OCI-LY7 (cell line): ENCODE data around the gene ADIPOQ. TPM values are rescaled to one million over a fixed set of nuclear protein-coding genes. Genes with fewer than 3 reads are reported as not detected.

Experiments
- BruUV-seq: library from RNA; stranded (reverse); fragments of 400-500 nt; replicated peaks from 2 replicates; lab custom pipeline; 2021; lab: Mats Ljungman, UMichigan
- CTCF ChIA-PET: fragments of 300-600 bp; sonication (Branson Sonifier 250); formaldehyde crosslinking; loops from one replicate; lab custom pipeline; 2022; ENCODE audit warnings: antibody characterized with exemption; ENCODE audit not compliant: unreplicated experiment; lab: Charles Lee
- POLR2A ChIA-PET: fragments of 300-600 bp; sonication (Branson Sonifier 250); formaldehyde crosslinking; loops from one replicate; lab custom pipeline; 2022; ENCODE audit warnings: antibody characterized with exemption; lab: Charles Lee
- DNase-seq: peaks from one replicate; pipeline ENCODE4 v3.0.0-alpha.2; 2015; ENCODE audit warnings: low spot score
- H2AFZ ChIP-seq: fragments of 200-600 bp; sonication (generic), shearing (Covaris generic); 2 replicates; pipeline ENCODE4 v1.6.1; 2014; ENCODE audit warnings: mild to moderate bottlenecking, antibody characterized with exemption, low read length, moderate library complexity
- H3K27ac ChIP-seq: fragments of 200-600 bp; sonication (generic); 2 replicates; pipeline ENCODE4 v1.5.1; 2014; ENCODE audit warnings: mixed run types, low read depth, mild to moderate bottlenecking, moderate library complexity, low read length, inconsistent platforms; ENCODE audit not compliant: poor library complexity, severe bottlenecking
- H3K36me3 ChIP-seq: fragments of 200-600 bp; sonication (generic); 2 replicates; pipeline ENCODE4 v1.6.1; 2014; ENCODE audit warnings: mild to moderate bottlenecking, antibody characterized with exemption, low read length, moderate library complexity, mixed read lengths; ENCODE audit not compliant: insufficient read depth
- H3K4me1 ChIP-seq: fragments of 200-600 bp; sonication (generic); 2 replicates; pipeline ENCODE4 v1.5.1; 2014; ENCODE audit warnings: mild to moderate bottlenecking, low read length; ENCODE audit not compliant: insufficient read depth, poor library complexity, severe bottlenecking
- H3K4me2 ChIP-seq: fragments of 200-600 bp; sonication (generic); 2 replicates; pipeline ENCODE4 v1.6.1; 2014; ENCODE audit warnings: mild to moderate bottlenecking, low read length
- H3K4me3 ChIP-seq: fragments of 200-600 bp; sonication (generic); 2 replicates; pipeline ENCODE4 v1.5.1; 2014; ENCODE audit warnings: mild to moderate bottlenecking, low read depth, low read length; ENCODE audit not compliant: poor library complexity, severe bottlenecking
- H3K79me2 ChIP-seq: fragments of 200-600 bp; sonication (generic); 2 replicates; pipeline ENCODE4 v1.6.1; 2016; ENCODE audit warnings: low read depth, mild to moderate bottlenecking, low read length, moderate library complexity, mixed read lengths; ENCODE audit not compliant: insufficient read depth
- H3K9me2 ChIP-seq: fragments of 200-600 bp; sonication (generic); 2 replicates; pipeline ENCODE4 v1.6.1; 2016; ENCODE audit warnings: mild to moderate bottlenecking, low read length, mixed read lengths; ENCODE audit not compliant: insufficient read depth
- H3K9me3 ChIP-seq: fragments of 200-600 bp; sonication (generic); 2 replicates; pipeline ENCODE4 v1.6.1; 2014; ENCODE audit warnings: mild to moderate bottlenecking, mixed run types, low read length, mixed read lengths
- H4K20me1 ChIP-seq: fragments of 200-600 bp; sonication (generic); 2 replicates; pipeline ENCODE4 v1.6.1; 2014; ENCODE audit warnings: mild to moderate bottlenecking, antibody characterized with exemption, low read length, moderate library complexity, mixed read lengths; ENCODE audit not compliant: insufficient read depth
- CTCF ChIP-seq: fragments of 200-600 bp; sonication (generic); conservative IDR thresholded peaks from 2 replicates; pipeline ENCODE4 v1.5.1; 2014; ENCODE audit warnings: mild to moderate bottlenecking, antibody characterized with exemption, low read length, moderate library complexity, mixed read lengths
- EZH2phosphoT487 ChIP-seq: fragments of 200-600 bp; sonication (generic); IDR thresholded peaks from 2 replicates; pipeline ENCODE4 v1.6.1; 2018; ENCODE audit warnings: low read depth, borderline replicate concordance, mild to moderate bottlenecking, mixed run types, antibody characterized with exemption, low read length, moderate library complexity, mixed read lengths
- intact Hi-C: fragments of 100-400 bp; cut with micrococcal nuclease; formaldehyde crosslinking; loops from one replicate; pipeline ENCODE4 v1.10.0; 2022; ENCODE audit not compliant: unreplicated experiment
- total RNA-seq, 2 experiments: library from RNA; depleted of rRNA in 1 of 2; stranded (reverse); fragments of >200 nt in 1 of 2; shearing (Covaris generic) in 1 of 2; gene quantifications; 2 replicates each; pipeline ENCODE4 v1.2.3, GENCODE V29; 2014 to 2022

ADIPOQ gene
- total RNA-seq, 2 experiments from 2014 or later: not detected

DNA sequence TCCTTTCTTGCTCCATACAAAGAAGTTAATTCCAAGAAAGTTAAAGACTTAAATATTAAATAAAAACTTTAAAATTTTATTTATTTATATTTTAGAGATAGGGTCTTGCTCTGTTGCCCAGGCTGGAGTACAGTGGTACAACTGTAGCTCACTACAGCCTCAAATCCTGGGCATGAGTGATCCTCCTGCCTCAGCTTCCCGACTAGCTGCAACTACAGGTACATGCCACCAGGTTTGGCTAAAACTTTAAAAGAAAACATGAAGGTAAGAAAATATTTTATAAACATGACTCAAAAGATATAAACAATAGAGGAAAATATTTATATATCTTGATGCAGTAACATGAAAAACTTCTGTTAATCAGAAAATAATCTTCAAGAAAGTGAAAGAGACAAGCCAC is 33.2 kb downstream of the ADIPOQ start:
- Histone ChIP-seq H3K4me1 (peaks cover 5% of the 10 kb centered on the region), H3K79me2 (no peaks in the 10 kb centered on the region), H4K20me1 (no peaks in the 10 kb centered on the region), H3K9me2 (no peaks in the 10 kb centered on the region), H2AFZ (no peak overlapping the region), H3K27ac (no peak overlapping the region), H3K4me2 (no peak overlapping the region), H3K36me3 (no peaks in the 10 kb centered on the region), H3K4me3 (no peak overlapping the region), H3K9me3 (peaks cover 8% of the 10 kb centered on the region; the same call in 1 of the 2 replicates)
- DNase-seq: no peak
- no peak for TF ChIP-seq EZH2phosphoT487
- TF ChIP-seq CTCF: no peak
- intact Hi-C loops: no loop called here
- POLR2A ChIA-PET: interaction anchor here (0.6 kb wide), 1 partner anchor 45 kb away, joined by 3 read pairs; no protein-coding TSS in a partner anchor
- BruUV-seq: no TSS peak
- CTCF ChIA-PET: no interaction called here

DNA sequence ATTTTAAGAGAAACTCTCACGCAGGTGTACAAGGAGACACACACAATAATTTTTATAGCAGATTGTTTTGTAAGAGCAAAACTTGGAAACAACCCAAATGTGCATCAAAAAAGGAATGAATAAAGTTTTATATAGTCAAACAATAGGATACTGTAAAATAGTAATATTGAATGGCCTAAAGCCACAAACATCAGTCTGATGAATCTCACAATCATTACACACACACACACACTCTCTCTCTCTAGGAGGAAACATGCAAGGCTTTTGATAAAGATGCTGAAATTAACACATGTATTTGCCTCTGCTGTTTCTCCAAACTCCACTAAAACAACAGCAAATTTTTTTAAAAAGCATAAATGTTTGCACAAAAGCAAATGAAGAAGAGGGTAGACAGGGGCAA is 37.3 kb downstream of the ADIPOQ start:
- no peaks in the 10 kb centered on the region for H3K36me3 ChIP-seq
- no TSS peak for BruUV-seq
- no peak overlapping the region for H3K4me2 ChIP-seq
- DNase-seq: no peak
- H4K20me1 ChIP-seq: no peaks in the 10 kb centered on the region
- H3K79me2 ChIP-seq: no peaks in the 10 kb centered on the region
- CTCF ChIA-PET: no interaction called here
- H3K9me3 ChIP-seq: peaks cover 8% of the 10 kb centered on the region; the same call in 1 of the 2 replicates
- H2AFZ ChIP-seq: no peak overlapping the region
- intact Hi-C loops: no loop called here
- H3K9me2 ChIP-seq: no peaks in the 10 kb centered on the region
- POLR2A ChIA-PET: no interaction called here
- H3K27ac ChIP-seq: no peak overlapping the region
- H3K4me3 ChIP-seq: no peak overlapping the region
- no peak for TF ChIP-seq EZH2phosphoT487
- no peak for TF ChIP-seq CTCF
- H3K4me1 ChIP-seq: no peaks in the 10 kb centered on the region

- H3K9me2 ChIP-seq: no peaks in the 10 kb centered on the region
- H3K36me3 ChIP-seq: no peaks in the 10 kb centered on the region
- peaks cover 8% of the 10 kb centered on the region; the same call in 1 of the 2 replicates for H3K9me3 ChIP-seq
- no peaks in the 10 kb centered on the region for H3K79me2 ChIP-seq
- H2AFZ ChIP-seq: no peak overlapping the region
- intact Hi-C loops: no loop called here
- H3K4me3 ChIP-seq: no peak overlapping the region
- BruUV-seq: no TSS peak
- CTCF ChIA-PET: no interaction called here
- no peaks in the 10 kb centered on the region for H3K4me1 ChIP-seq
- TF ChIP-seq CTCF (no peak), EZH2phosphoT487 (no peak)
- H3K4me2 ChIP-seq: no peak overlapping the region
- POLR2A ChIA-PET: interaction anchor here (0.5 to 1.3 kb wide), 3 partner anchors 27 to 55 kb away, joined by 3 read pairs; no protein-coding TSS in a partner anchor
- H3K27ac ChIP-seq: no peak overlapping the region
- H4K20me1 ChIP-seq: no peaks in the 10 kb centered on the region
- no peak for DNase-seq
Measured at GRCh38 chr3:186880406-186880805, 37.9 kb downstream of the ADIPOQ start.
